Activated CD8-positive, alpha-beta T cell treated with anti-CD3 and anti-CD28 coated beads, Interleukin-2, amount 10 ng/mL, durations not matched to agents 7 days and 5 days (primary cell): ENCODE measurements around the gene LIPG. TPM values are rescaled to one million over a fixed set of nuclear protein-coding genes. Genes with fewer than 3 reads are reported as not detected.
A peak's percentile ranks its signal among the peaks of the same experiment; 100 is the strongest.
"Not testable (repeated sequence)": the region's sequence is repeated elsewhere in the genome, so short reads cannot be mapped to it uniquely, and the experiment has no call there.

Experiments
- ATAC-seq: fragments of 150-1000 bp; cut with Tn5 transposase; one replicate; pipeline ENCODE4 v1.10.0; 2021; ENCODE audit warnings: moderate library complexity
- CTCF ChIA-PET: fragments of 350-600 bp; sonication (Branson Sonifier 250); formaldehyde crosslinking; loops from one replicate; lab custom pipeline; 2021; ENCODE audit warnings: antibody characterized with exemption; lab: Charles Lee
- POLR2A ChIA-PET: fragments of 350-600 bp; sonication (Branson Sonifier 250); formaldehyde crosslinking; loops from one replicate; lab custom pipeline; 2021; ENCODE audit warnings: antibody characterized with exemption; lab: Charles Lee
- DNase-seq: peaks from one replicate; pipeline ENCODE4 v3.0.0-alpha.2; 2020
- H3K27ac Mint-ChIP-seq: one replicate; pipeline ENCODE4 v1.8.0; 2021; ENCODE audit warnings: mild to moderate bottlenecking, mixed read lengths
- H3K27me3 Mint-ChIP-seq: one replicate; pipeline ENCODE4 v1.8.0; 2021; ENCODE audit warnings: low read depth, mixed read lengths
- H3K36me3 Mint-ChIP-seq: one replicate; pipeline ENCODE4 v1.8.0; 2021; ENCODE audit warnings: low read depth, mixed read lengths
- H3K4me1 Mint-ChIP-seq: one replicate; pipeline ENCODE4 v1.8.0; 2021; ENCODE audit warnings: low read depth, mixed read lengths
- H3K4me3 Mint-ChIP-seq: one replicate; pipeline ENCODE4 v1.8.0; 2021; ENCODE audit warnings: mild to moderate bottlenecking, mixed read lengths
- H3K9me3 Mint-ChIP-seq: one replicate; pipeline ENCODE4 v1.8.0; 2022; ENCODE audit warnings: mixed read lengths; ENCODE audit not compliant: insufficient read depth
- total RNA-seq, 2 experiments: library from RNA; stranded (reverse); gene quantifications; one replicate each; pipeline ENCODE4 v1.2.3, GENCODE V29; 2021

The LIPG gene
- total RNA-seq, 2 experiments from 2014 or later: 0.11 TPM; not detected in 1

DNA sequence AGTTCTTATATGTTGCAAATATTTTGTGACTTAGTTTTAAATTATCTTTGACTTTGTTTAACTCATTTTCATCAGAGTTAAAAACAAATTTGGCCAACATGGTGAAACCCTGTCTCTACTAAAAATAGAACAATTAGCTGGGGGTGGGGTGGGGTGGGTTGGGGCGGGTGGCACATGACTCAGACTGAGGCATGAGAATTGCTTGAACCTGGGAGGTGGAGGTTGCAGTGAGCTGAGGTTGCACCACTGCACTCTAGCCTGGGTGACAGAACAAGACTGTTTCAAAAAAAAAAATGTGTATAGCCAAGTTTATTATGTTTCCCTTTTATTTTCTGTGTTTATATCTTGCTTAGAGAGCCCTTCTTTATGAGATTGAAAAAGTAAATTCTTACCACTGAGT is 14.2 kb upstream of the LIPG start:
- CTCF ChIA-PET: no interaction called here

DNA sequence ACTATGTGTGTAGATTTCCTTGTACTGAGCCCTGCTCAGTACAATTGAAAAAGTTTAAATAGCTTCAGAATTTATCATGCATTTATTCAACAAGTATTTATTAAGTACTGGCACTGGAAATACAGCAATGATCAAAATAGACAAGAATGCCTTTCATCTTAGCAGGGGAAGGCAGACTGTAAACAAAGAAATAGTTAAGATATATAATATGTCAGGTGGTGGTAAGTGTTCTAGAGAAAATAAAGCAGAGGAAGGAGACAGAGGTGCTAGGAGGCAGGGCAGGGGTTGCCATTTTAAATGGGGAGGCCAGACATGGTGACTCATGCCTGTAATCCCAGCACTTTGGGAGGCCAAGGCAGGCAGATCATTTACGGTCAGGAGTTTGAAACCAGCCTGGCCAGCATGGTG is 13.6 kb upstream of the LIPG start:
- ATAC-seq: no peak
- POLR2A ChIA-PET: no interaction called here
- H3K27ac Mint-ChIP-seq: no peak overlapping the region

More for the DNA sequence above, 14.2 kb upstream of the LIPG start:
- POLR2A ChIA-PET: no interaction called here
- no peaks in the 10 kb centered on the region for H3K36me3 Mint-ChIP-seq
- H3K9me3 Mint-ChIP-seq: no peaks in the 10 kb centered on the region
- H3K4me3 Mint-ChIP-seq: no peak overlapping the region
- DNase-seq (no peak), ATAC-seq (no peak)
- no peak overlapping the region for H3K27ac Mint-ChIP-seq
- H3K4me1 Mint-ChIP-seq: no peaks in the 10 kb centered on the region
- H3K27me3 Mint-ChIP-seq: peaks cover 13% of the 10 kb centered on the region

DNA sequence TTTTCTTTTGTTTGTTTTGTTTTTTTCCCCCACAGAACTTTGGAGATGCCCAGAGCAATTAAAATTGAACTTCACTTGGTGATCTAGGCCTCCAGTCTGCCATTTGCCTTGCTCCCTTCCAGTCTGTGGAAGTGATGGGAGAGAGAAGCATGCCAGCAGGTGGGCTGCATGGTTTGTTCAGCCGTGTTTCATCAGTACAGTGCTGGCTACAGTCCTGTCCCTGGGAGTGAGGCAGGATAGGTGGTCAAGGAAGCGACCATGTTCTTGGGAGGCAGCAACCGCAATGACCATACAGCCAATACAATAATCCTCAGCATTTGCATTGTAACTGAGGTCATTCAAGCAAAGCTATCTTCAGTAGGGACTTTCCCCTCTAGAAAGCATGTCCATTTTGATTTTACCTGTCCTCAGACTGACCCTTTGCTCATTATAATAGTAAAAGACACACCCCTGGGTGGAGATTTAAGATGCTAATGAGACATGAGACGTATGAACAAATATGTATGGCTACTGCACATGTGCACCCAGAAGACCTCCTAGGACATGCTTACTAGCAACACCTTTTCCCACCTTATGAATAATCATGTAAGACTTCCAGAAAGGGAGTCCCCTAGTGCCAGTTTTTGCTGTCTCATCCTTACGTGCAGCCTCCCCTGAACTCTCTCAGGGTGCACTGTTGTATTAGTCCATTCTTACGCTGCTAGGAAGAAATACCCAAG is 11.1 kb upstream of the LIPG start:
- no peak for ATAC-seq
- POLR2A ChIA-PET: no interaction called here
- Mint-ChIP-seq H3K27ac (no peak overlapping the region), H3K27me3 (peaks cover 27% of the 10 kb centered on the region), H3K36me3 (no peaks in the 10 kb centered on the region), H3K4me3 (no peak overlapping the region), H3K4me1 (no peaks in the 10 kb centered on the region), H3K9me3 (no peaks in the 10 kb centered on the region)
- DNase-seq: no peak
- CTCF ChIA-PET: no interaction called here

More for the DNA sequence above, 13.6 kb upstream of the LIPG start:
- no peak for DNase-seq
- Mint-ChIP-seq H3K4me3 (no peak overlapping the region), H3K9me3 (no peaks in the 10 kb centered on the region), H3K4me1 (no peaks in the 10 kb centered on the region), H3K36me3 (no peaks in the 10 kb centered on the region), H3K27me3 (peaks cover 17% of the 10 kb centered on the region)
- CTCF ChIA-PET: no interaction called here

DNA sequence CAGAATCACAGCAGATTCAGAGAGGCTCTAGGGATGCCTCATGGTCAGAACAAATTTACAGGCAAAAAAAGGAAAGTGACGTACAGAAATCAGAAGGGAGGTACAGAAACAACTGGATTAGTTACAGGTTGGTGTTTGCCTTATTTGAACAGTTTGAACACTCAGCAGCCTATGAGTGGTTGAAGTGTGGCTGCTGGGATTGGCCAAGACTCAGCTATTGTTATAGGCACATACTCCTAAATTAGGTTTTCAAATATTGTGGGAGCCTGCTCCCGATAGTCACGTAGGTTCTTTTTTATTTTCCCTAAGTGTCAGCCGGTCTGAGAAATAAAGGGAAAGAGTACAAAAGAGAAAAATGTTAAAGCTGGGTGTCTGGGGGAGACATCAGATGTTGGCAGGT is 8.9 kb upstream of the LIPG start:
- no peak overlapping the region for H3K27ac Mint-ChIP-seq
- H3K4me3 Mint-ChIP-seq: no peak overlapping the region
- H3K9me3 Mint-ChIP-seq: no peaks in the 10 kb centered on the region
- ATAC-seq (no peak), DNase-seq (no peak)
- H3K27me3 Mint-ChIP-seq: peaks cover 23% of the 10 kb centered on the region
- H3K4me1 Mint-ChIP-seq: no peaks in the 10 kb centered on the region
- POLR2A ChIA-PET: no interaction called here
- CTCF ChIA-PET: interaction anchor here (1.0 to 1.4 kb wide), 2 partner anchors 305 to 308 kb away, joined by 3 read pairs; no protein-coding TSS in a partner anchor
- H3K36me3 Mint-ChIP-seq: no peaks in the 10 kb centered on the region

DNA sequence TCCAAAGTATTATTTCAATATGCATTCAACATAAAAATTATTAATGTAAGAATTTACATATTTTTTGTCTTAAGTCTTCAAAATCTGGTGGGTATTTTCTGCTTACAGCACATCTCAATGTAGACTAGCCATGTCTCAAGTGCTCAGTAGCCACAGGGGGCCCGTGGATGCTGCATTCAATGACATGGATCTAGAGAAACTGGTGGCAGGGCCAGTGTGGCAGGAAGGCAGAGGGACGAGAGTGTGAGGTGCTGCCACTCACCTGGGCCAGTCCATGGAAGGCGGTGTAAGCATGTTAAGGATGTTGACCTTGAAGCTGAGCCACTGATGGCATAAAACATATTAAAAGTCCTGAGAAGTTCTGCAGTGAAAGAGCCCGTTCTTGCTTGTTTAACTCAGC is 6.2 kb upstream of the LIPG start:
- no peak overlapping the region for H3K4me3 Mint-ChIP-seq
- H3K36me3 Mint-ChIP-seq: no peaks in the 10 kb centered on the region
- H3K27me3 Mint-ChIP-seq: peaks cover 40% of the 10 kb centered on the region
- no peaks in the 10 kb centered on the region for H3K9me3 Mint-ChIP-seq
- no peak for DNase-seq
- no peak overlapping the region for H3K27ac Mint-ChIP-seq
- peaks cover 4% of the 10 kb centered on the region for H3K4me1 Mint-ChIP-seq
- no peak for ATAC-seq
- ChIA-PET POLR2A (no interaction called here), CTCF (interaction anchor here (0.7 to 1.1 kb wide), 2 partner anchors 10 to 802 kb away, joined by 3 read pairs; no protein-coding TSS in a partner anchor)

DNA sequence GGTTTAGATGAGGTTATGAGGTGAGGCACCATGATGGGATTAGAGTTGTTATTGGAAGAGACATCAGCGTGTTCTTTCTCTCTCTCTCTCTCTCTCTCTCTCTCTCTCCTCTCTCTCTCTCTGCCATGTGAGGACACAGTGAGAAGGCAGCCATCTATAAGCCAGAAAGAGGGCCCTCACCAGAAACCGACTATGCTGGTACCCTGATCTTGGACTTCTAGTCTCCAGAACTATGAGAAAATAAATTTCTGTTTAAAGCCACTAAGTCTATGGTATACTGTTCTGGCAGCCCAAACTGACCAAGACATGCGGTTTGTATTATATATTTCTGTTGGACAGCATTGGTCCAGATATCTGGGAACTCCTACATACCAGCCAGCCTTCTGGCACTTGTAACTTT is 3.5 kb upstream of the LIPG start:
- DNase-seq: no peak
- POLR2A ChIA-PET: no interaction called here
- H3K36me3 Mint-ChIP-seq: no peaks in the 10 kb centered on the region
- no peaks in the 10 kb centered on the region for H3K9me3 Mint-ChIP-seq
- no peak for ATAC-seq
- H3K4me3 Mint-ChIP-seq: no peak overlapping the region
- CTCF ChIA-PET: interaction anchor here (1.3 to 3.8 kb wide), 2 partner anchors 48 to 301 kb away, joined by 4 to 60 read pairs; no protein-coding TSS in a partner anchor
- H3K4me1 Mint-ChIP-seq: peaks cover 27% of the 10 kb centered on the region
- peaks cover 54% of the 10 kb centered on the region for H3K27me3 Mint-ChIP-seq
- no peak overlapping the region for H3K27ac Mint-ChIP-seq

DNA sequence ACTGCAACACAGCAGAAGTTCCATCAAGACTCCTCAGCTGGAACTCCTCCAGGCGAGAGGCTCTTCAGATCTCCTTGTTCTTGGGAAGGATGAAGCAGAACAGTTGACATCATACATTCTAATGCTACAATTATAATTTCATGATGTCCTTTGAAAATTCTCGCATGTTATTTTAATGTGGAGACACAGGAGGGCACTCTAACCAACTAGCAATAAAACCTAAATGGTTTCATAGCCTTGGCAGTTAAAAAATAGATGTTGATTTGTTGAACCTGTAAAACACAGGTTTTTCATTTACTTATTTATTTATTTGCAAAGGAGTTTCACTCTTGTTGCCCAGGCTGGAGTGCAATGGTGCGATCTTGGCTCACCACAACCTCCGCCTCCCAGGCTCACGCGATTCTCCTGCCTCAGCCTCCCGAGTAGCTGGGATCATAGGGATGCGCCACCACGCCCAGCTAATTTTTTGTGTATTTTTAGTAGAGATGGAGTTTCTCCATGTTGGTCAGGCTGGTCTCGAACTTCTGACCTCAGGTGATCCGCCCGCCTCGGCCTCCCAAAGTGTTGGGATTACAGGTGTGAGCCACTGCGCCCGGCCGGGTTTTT is 2.4 kb upstream of the LIPG start:
- H3K27ac Mint-ChIP-seq, H3K4me3 Mint-ChIP-seq, DNase-seq, POLR2A ChIA-PET, H3K9me3 Mint-ChIP-seq, H3K36me3 Mint-ChIP-seq, ATAC-seq: not testable (repeated sequence)
- CTCF ChIA-PET: interaction anchor here (0.9 to 3.8 kb wide), 5 partner anchors 49 to 308 kb away, joined by 4 to 60 read pairs (median 4); no protein-coding TSS in a partner anchor
- Mint-ChIP-seq H3K4me1 (peaks cover 27% of the 10 kb centered on the region), H3K27me3 (peaks cover 64% of the 10 kb centered on the region)

DNA sequence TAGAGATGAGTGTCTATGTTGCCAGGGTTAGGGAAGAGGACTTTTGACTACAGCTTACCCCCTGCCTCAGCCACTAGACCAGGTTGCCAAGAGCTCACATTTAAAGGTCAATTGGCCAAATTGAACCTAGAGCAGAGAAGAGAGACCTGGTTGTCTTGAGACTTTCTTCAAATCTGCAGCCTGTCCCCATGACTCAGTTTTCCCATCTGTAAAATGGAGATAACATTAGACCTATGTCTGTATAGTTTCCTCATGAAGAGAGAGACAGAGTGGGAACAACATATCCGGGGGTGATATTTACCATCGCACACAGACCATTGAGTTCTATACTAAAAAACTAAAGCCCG is 1.6 kb upstream of the LIPG start:
- no peaks in the 10 kb centered on the region for H3K9me3 Mint-ChIP-seq
- no peak for ATAC-seq
- POLR2A ChIA-PET: interaction anchor here (0.6 kb wide), 1 partner anchor 95 kb away, joined by 3 read pairs; no protein-coding TSS in a partner anchor
- no peak overlapping the region for H3K4me3 Mint-ChIP-seq
- no peak for DNase-seq
- H3K36me3 Mint-ChIP-seq: no peaks in the 10 kb centered on the region
- CTCF ChIA-PET: interaction anchor here (0.7 to 3.8 kb wide), 5 partner anchors 96 to 308 kb away, joined by 3 to 60 read pairs (median 4); no protein-coding TSS in a partner anchor
- H3K4me1 Mint-ChIP-seq: peaks cover 27% of the 10 kb centered on the region
- no peak overlapping the region for H3K27ac Mint-ChIP-seq
- H3K27me3 Mint-ChIP-seq: peaks cover 65% of the 10 kb centered on the region

DNA sequence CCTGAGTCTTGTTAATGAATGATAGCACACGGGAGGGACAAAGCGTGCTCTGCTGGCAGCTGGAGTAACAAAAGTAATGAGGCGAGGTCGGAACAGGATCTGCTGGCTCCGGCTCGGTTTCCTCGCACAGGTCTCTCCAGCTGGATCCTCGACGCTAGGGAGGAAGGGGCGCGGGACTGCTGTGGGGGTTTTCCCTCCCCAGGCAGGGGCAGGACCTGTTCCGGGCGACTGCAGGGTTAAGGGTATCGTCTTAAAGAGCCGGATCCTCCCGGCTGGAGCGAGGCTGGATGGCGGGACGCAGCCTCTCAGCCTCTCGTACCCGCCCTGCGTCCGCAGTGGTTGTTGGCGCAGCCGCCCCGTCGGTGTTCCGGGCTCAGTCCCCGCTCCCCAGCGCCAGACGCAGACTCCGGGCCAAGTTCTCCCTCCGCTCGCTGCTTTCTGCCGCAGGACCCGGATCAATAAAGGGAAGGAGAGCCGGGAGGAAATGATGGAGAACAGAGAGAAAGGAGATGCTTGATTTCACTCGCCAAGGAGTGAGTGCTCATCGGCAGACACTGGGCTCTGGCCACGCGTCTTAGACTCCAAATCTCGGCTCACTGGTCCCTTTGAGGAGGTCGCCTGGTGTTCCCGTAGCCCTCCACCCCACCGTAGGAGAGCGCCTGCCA is 1.1 kb upstream of the LIPG start:
- H3K36me3 Mint-ChIP-seq: no peaks in the 10 kb centered on the region
- ATAC-seq (no peak), DNase-seq (no peak)
- ChIA-PET POLR2A (interaction anchor here (0.6 kb wide), 1 partner anchor 96 kb away, joined by 3 read pairs; no protein-coding TSS in a partner anchor), CTCF (interaction anchor here (0.7 to 3.8 kb wide), 6 partner anchors 9 to 298 kb away, joined by 3 to 60 read pairs (median 4); no protein-coding TSS in a partner anchor)
- H3K4me3 Mint-ChIP-seq: peak overlapping the region; percentile 56
- H3K4me1 Mint-ChIP-seq: peaks cover 27% of the 10 kb centered on the region
- peaks cover 66% of the 10 kb centered on the region for H3K27me3 Mint-ChIP-seq
- no peaks in the 10 kb centered on the region for H3K9me3 Mint-ChIP-seq
- H3K27ac Mint-ChIP-seq: no peak overlapping the region

DNA sequence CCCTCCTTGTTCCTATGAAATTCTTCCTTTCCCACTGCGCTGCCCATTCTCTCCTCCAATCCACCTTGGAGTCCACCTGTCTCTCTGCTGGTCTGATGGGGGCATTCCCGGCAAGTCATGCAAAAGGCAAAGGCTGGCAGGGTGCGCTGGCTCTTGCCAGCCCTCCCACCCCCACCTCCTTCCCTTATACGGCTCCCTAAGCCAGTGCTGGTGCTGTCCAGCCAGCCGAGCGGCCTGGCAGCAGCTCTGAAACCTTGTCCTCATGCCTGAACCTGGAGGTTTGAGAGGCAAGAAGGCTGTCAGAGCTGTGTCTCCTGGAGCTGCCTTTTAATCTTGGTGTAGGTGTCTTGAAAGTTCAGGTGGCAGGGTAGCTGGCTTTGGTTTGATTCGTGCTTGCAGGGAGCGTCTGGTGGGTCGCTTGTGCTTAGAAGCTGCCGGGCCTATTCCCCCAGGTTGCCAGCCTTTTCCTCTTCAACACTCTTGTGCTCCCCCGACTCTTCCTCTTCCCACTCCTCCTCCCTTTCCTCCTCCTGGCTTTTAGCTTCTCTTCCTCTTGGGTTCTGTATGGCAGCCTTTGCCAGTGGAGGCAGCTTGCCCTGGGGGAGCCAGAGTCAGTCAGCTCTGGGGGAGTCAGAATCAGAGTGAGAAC is 748 bp downstream of the LIPG start:
- DNase-seq: no peak
- ChIA-PET CTCF (interaction anchor here (0.8 kb wide), 1 partner anchor 32 kb away, joined by 3 read pairs; no protein-coding TSS in a partner anchor), POLR2A (no interaction called here)
- Mint-ChIP-seq H3K9me3 (no peaks in the 10 kb centered on the region), H3K4me3 (peak overlapping the region; percentile 56), H3K27me3 (peaks cover 73% of the 10 kb centered on the region), H3K27ac (no peak overlapping the region), H3K4me1 (peaks cover 27% of the 10 kb centered on the region), H3K36me3 (no peaks in the 10 kb centered on the region)
- no peak for ATAC-seq

DNA sequence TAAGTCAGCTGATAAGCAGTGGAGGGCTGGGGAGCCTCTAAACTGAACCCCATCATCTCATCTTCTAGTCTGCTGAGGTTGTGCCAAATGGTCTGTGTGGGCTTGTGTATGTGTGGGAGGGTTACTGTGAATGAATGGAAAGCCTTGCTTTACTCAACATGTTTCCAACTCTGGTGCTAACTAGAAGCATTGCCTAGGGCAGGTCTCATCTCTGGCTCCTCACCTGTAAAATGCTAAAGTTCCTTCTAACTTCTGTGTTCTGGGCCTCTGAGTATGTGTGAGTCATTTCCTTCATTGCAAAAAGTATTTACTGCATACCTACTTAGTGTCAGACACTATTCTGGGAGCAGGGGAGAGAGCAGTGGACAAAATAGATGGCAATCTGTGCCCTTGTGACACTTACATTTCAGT is 1.3 kb downstream of the LIPG start:
- ChIA-PET CTCF (interaction anchor here (0.8 kb wide), 1 partner anchor 31 kb away, joined by 3 read pairs; no protein-coding TSS in a partner anchor), POLR2A (no interaction called here)
- Mint-ChIP-seq H3K9me3 (no peaks in the 10 kb centered on the region), H3K4me1 (peaks cover 27% of the 10 kb centered on the region), H3K27ac (no peak overlapping the region), H3K36me3 (no peaks in the 10 kb centered on the region), H3K4me3 (no peak overlapping the region), H3K27me3 (peaks cover 76% of the 10 kb centered on the region)
- ATAC-seq (no peak), DNase-seq (no peak)
